ENCODE measurements around the gene PRKCB.

- TF ChIP-seq CTCF (conservative IDR thresholded peaks at IDR 0.05 in 1 of 2, IDR thresholded peaks at IDR 0.05 in 1 of 2; ENCODE audit: low read depth in 1 of 2, low read length in 2 of 2) (no peak), EZH2 (IDR thresholded peaks at IDR 0.05; ENCODE audit: low read length, missing control alignments) (no peak)
These were observed 129.5 kb downstream of the PRKCB start for GRCh38 chr16:23965137-23965733.
